Gastrocnemius medialis (tissue), 4 donors: ENCODE data around the gene LSAMP. TPM values are rescaled to one million over a fixed set of nuclear protein-coding genes. Genes with fewer than 3 reads are reported as not detected.

Experiments
- ATAC-seq, 2 donors: fragments of 150-250 bp; one replicate each; pipeline ENCODE4 v1.9.1; 2016
- DNase-seq, 2 donors: peaks; one replicate each; pipeline ENCODE4 v3.0.0-alpha.2; 2019
- H3K27ac ChIP-seq, 4 donors: fragments of 200-600 bp; sonication (generic); 1 replicate in 1 of 4; 2 replicates in 3 of 4; pipeline ENCODE4 v1.5.1; 2016 to 2018; ENCODE audit warnings: mild to moderate bottlenecking in 2 of 4, moderate library complexity in 1 of 4
- H3K27me3 ChIP-seq, 3 donors: fragments of 200-600 bp; sonication (generic) in 2 of 3; 1 replicate in 1 of 3; 2 replicates in 2 of 3; pipeline versions ENCODE4 v1.5.1 to v1.6.0; 2016 to 2019; ENCODE audit warnings: mild to moderate bottlenecking in 1 of 3, moderate library complexity in 1 of 3
- H3K36me3 ChIP-seq, 2 donors: fragments of 200-600 bp; sonication (generic) in 1 of 2; one replicate each; pipeline ENCODE4 v1.5.1; 2017 to 2018
- H3K4me1 ChIP-seq, 2 donors: fragments of 200-600 bp; sonication (generic) in 1 of 2; one replicate each; pipeline ENCODE4 v1.5.1; 2016 to 2017; ENCODE audit warnings: mild to moderate bottlenecking in 2 of 2
- H3K4me3 ChIP-seq, 4 donors: fragments of 200-600 bp; sonication (generic) in 3 of 4; 1 replicate in 1 of 4; 2 replicates in 3 of 4; pipeline ENCODE4 v1.5.1; 2016 to 2019; ENCODE audit warnings: mild to moderate bottlenecking in 2 of 4
- H3K9me3 ChIP-seq, 3 donors: fragments of 200-600 bp; sonication (generic) in 2 of 3; 1 replicate in 1 of 3; 2 replicates in 2 of 3; pipeline ENCODE4 v1.5.1; 2016 to 2019
- POLR2A ChIP-seq, 2 donors: fragments of 450-650 bp; IDR thresholded peaks; one replicate each; pipeline ENCODE4 v1.6.1; 2017; ENCODE audit warnings: antibody characterized with exemption in 2 of 2, mild to moderate bottlenecking in 2 of 2, moderate library complexity in 2 of 2
- in situ Hi-C, 4 donors: fragments of 200-750 bp; cut with MboI; loops; one replicate each; pipeline versions ENCODE4 v1.15.0 to v1.8.0; 2017; ENCODE audit warnings: low sequenced_read_pairs in 4 of 4
- intact Hi-C: fragments of 100-400 bp; cut with DNase I; formaldehyde crosslinking; loops from one replicate; pipeline ENCODE4 v1.15.1; 2023; ENCODE audit warnings: low total_unique reads
- total RNA-seq, 4 donors: library from RNA; depleted of rRNA; stranded (reverse); fragments of >200 nt; gene quantifications; one replicate each; pipeline versions ENCODE4 v1.1.0 to v1.2.3, GENCODE V29; 2016
- TF ChIP-seq, protein P1 (sequence below), 5 experiments: fragments of 450-650 bp in 3 of 5; fragments of 200-600 bp in 2 of 5; sonication (generic) in 2 of 5; IDR thresholded peaks in 4 of 5; conservative IDR thresholded peaks in 1 of 5; 1 replicate in 4 of 5; 2 replicates in 1 of 5; pipeline ENCODE4 v1.5.1; 2016 to 2019; ENCODE audit warnings: antibody characterized with exemption in 5 of 5, mild to moderate bottlenecking in 3 of 5, moderate library complexity in 3 of 5

LSAMP gene
- total RNA-seq, 4 donors from 2014 or later = 0.07 to 0.10 TPM; not detected in 2

DNA sequence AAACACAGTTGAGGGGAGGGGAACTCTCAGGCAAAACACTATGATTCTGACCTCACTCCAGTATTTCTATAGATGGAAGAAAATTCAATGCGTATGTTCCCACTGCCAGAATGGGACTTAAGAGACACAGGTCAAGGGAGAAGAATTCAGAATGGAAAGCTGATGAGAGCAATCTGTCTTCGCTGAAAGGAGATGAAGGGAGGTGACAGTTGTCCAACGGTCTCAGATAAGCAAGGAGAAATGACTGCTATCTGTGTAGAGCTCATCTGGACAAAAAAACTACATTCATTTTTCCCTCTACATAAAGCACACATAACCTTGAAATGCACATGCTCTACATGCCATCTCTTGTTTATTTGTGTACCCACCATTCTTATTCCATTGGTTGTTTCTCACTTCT lies 405.1 kb downstream of the LSAMP start:
- no peak for ATAC-seq
- H3K36me3 ChIP-seq = no peaks in the 10 kb centered on the region
- TF ChIP-seq, protein P1, sequence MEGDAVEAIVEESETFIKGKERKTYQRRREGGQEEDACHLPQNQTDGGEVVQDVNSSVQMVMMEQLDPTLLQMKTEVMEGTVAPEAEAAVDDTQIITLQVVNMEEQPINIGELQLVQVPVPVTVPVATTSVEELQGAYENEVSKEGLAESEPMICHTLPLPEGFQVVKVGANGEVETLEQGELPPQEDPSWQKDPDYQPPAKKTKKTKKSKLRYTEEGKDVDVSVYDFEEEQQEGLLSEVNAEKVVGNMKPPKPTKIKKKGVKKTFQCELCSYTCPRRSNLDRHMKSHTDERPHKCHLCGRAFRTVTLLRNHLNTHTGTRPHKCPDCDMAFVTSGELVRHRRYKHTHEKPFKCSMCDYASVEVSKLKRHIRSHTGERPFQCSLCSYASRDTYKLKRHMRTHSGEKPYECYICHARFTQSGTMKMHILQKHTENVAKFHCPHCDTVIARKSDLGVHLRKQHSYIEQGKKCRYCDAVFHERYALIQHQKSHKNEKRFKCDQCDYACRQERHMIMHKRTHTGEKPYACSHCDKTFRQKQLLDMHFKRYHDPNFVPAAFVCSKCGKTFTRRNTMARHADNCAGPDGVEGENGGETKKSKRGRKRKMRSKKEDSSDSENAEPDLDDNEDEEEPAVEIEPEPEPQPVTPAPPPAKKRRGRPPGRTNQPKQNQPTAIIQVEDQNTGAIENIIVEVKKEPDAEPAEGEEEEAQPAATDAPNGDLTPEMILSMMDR (IDR thresholded peaks at IDR 0.05 in 4 of 5, conservative IDR thresholded peaks at IDR 0.05 in 1 of 5) = no peak
- TF ChIP-seq POLR2A (IDR thresholded peaks at IDR 0.05) = no peak
- no peak for DNase-seq
- no peaks in the 10 kb centered on the region for H3K27me3 ChIP-seq
- in situ Hi-C loops = no loop called here
- H3K4me3 ChIP-seq = no peak overlapping the region
- intact Hi-C loops = no loop called here
- no peaks in the 10 kb centered on the region for H3K4me1 ChIP-seq
- no peaks in the 10 kb centered on the region for H3K9me3 ChIP-seq
- H3K27ac ChIP-seq = no peak overlapping the region

DNA sequence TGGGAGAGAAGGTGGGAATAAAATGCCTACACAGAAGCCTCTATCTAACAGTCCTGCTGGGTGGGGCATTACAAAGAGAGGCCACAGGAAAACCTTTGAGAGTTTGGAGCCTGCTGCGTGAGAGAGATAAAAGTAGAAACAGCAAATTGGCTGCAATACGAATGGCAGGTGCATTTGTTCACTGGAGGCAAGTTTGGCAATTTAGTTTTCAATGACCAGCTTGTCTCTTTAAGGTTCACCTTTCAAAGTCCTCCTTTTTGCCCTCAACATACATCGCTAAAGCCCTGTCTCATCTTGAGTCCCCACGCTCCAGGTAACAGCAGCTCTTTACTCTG lies 405.7 kb downstream of the LSAMP start:
- TF ChIP-seq, protein P1 (IDR thresholded peaks at IDR 0.05 in 4 of 5, conservative IDR thresholded peaks at IDR 0.05 in 1 of 5) = no peak
- TF ChIP-seq POLR2A (IDR thresholded peaks at IDR 0.05) = no peak
- no peaks in the 10 kb centered on the region for H3K9me3 ChIP-seq
- in situ Hi-C loops = no loop called here

DNA sequence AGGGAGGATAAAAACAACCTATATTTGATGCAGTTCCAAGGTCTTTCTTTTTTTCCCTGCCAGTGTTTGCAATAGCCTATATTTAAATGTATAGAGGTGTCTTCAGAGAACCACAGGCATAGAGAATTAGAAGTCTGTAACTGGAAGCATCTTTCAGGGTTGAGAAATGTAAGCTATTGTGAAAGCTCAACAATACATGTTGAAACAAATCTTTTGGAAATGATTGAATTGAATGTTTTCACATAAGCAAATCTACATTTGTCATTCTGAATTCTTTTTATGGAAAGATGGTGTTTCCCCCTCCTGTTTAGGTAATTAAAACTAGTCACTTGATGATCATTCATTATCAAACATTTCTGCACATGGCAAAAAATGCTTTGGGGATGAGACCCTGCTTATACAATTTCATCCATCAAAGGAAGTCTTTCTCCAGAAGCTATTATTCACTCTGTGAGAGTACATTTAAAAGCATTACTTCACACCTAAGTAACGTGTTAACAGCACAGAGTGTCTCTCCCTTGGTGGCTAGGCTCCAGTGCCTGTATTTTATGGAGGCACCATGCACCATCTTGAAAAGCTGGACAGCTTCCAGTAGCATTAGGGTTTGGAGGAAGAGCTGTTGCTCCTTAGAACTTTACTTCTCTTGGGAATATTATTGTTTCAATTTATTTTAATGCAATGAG lies 406.2 kb downstream of the LSAMP start:
- Histone ChIP-seq H3K27ac (no peak overlapping the region), H3K4me3 (no peak overlapping the region), H3K27me3 (no peaks in the 10 kb centered on the region), H3K4me1 (no peaks in the 10 kb centered on the region), H3K36me3 (no peaks in the 10 kb centered on the region), H3K9me3 (no peaks in the 10 kb centered on the region)
- DNase-seq = no peak
- intact Hi-C loops (no loop called here), in situ Hi-C loops (no loop called here)
- ATAC-seq = no peak
- TF ChIP-seq, protein P1 (IDR thresholded peaks at IDR 0.05 in 4 of 5, conservative IDR thresholded peaks at IDR 0.05 in 1 of 5) = no peak
- no peak for TF ChIP-seq POLR2A (IDR thresholded peaks at IDR 0.05)

More for the DNA sequence above, 405.7 kb downstream of the LSAMP start:
- H3K27me3 ChIP-seq = no peaks in the 10 kb centered on the region
- DNase-seq = no peak
- no peak overlapping the region for H3K27ac ChIP-seq
- no peaks in the 10 kb centered on the region for H3K4me1 ChIP-seq
- intact Hi-C loops = no loop called here
- no peak overlapping the region for H3K4me3 ChIP-seq
- H3K36me3 ChIP-seq = no peaks in the 10 kb centered on the region
- ATAC-seq = no peak

DNA sequence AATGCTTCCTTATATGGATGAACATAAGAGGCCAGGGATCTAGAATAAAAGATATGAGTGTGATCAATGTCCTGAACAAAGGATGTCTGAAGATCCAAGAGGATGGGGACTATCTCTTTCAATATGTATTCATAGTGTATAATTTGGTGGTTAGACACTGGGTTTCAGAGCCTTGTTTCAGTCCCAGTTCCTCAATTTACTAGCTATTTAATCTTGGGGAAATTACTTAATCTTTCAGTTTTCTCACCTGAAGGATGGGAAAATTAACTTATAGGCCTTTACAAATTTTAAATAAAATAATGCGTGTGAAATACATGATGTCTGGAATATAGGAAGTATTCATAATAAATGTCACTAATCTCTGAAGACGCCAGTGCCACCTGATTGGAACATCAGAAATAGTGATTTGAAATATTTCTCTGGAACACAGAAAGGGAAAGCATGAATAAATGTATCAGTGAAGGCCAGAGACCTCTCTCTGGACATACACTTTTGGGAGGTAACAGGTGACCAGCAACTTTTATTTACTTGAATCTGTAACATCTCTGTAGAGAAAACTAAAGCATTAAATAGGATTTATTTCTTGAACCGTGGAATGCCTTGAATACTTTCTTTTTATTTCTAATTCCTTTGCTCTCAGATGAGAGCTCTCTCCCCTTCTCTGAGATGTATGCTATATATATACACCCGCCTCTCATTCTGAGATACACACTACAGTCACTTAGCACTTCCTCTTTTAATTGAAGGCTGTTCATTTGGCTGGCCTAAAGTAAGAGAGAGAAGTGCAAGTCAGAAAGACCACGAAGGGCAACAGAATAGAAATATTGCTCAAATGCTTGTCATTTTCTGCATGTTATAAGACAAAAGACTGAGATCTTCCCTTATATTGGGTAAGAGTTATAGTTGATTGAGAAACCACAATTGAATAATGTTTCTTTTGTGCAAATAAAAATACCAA lies 407.1 kb downstream of the LSAMP start:
- no peak for TF ChIP-seq POLR2A (IDR thresholded peaks at IDR 0.05)
- TF ChIP-seq, protein P1 (IDR thresholded peaks at IDR 0.05 in 4 of 5, conservative IDR thresholded peaks at IDR 0.05 in 1 of 5) = no peak
- ATAC-seq = no peak

More for the DNA sequence above, 407.1 kb downstream of the LSAMP start:
- intact Hi-C loops = no loop called here
- Histone ChIP-seq H3K4me3 (no peak overlapping the region), H3K36me3 (no peaks in the 10 kb centered on the region), H3K4me1 (no peaks in the 10 kb centered on the region), H3K27ac (no peak overlapping the region), H3K27me3 (no peaks in the 10 kb centered on the region), H3K9me3 (no peaks in the 10 kb centered on the region)
- no peak for DNase-seq
- in situ Hi-C loops = no loop called here
